Smooth muscle cell (in vitro differentiated cells): Measurements from ENCODE around the gene NUDT14. TPM values are rescaled to one million over a fixed set of nuclear protein-coding genes. Genes with fewer than 3 reads are reported as not detected.

Source experiments
- DNase-seq: peaks from one replicate; lab custom pipeline; 2025; ENCODE audit not compliant: unreplicated experiment; lab: John Stamatoyannopoulos, UW
- H2AFZ ChIP-seq: fragments of 200-600 bp; sonication (generic); 2 replicates; pipeline ENCODE4 v1.6.0; 2016; ENCODE audit warnings: antibody characterized with exemption, low read depth, mild to moderate bottlenecking
- H3F3A ChIP-seq: fragments of 200-600 bp; sonication (generic); 2 replicates; pipeline ENCODE4 v1.6.0; 2017; ENCODE audit warnings: antibody characterized with exemption, low read depth
- H3K27ac ChIP-seq: fragments of 200-600 bp; sonication (generic); 2 replicates; pipeline ENCODE4 v1.5.1; 2016; ENCODE audit warnings: low read depth, mild to moderate bottlenecking
- H3K27me3 ChIP-seq: fragments of 200-600 bp; sonication (generic); 2 replicates; pipeline ENCODE4 v1.6.1; 2016; ENCODE audit warnings: low read depth, mild to moderate bottlenecking
- H3K36me3 ChIP-seq: fragments of 200-600 bp; sonication (generic); 2 replicates; pipeline ENCODE4 v1.5.1; 2016; ENCODE audit warnings: low read depth
- H3K4me1 ChIP-seq: fragments of 200-600 bp; sonication (generic); 2 replicates; pipeline ENCODE4 v1.5.1; 2016; ENCODE audit warnings: low read depth
- H3K4me2 ChIP-seq: fragments of 200-600 bp; sonication (generic); 2 replicates; pipeline ENCODE4 v1.6.0; 2016; ENCODE audit warnings: mild to moderate bottlenecking
- H3K4me3 ChIP-seq: fragments of 200-600 bp; sonication (generic); 2 replicates; pipeline ENCODE4 v1.5.1; 2016; ENCODE audit warnings: mild to moderate bottlenecking
- H3K79me2 ChIP-seq: fragments of 200-600 bp; sonication (generic); 2 replicates; pipeline ENCODE4 v1.6.0; 2016; ENCODE audit warnings: low read depth, mild to moderate bottlenecking
- H3K9ac ChIP-seq: fragments of 200-600 bp; sonication (generic); 2 replicates; pipeline ENCODE4 v1.6.0; 2016; ENCODE audit warnings: low read depth
- H3K9me3 ChIP-seq: fragments of 200-600 bp; sonication (generic); replicated peaks from 2 replicates; pipeline ENCODE4 v1.5.1; 2016; ENCODE audit warnings: low read depth
- H4K20me1 ChIP-seq: fragments of 200-600 bp; sonication (generic); 2 replicates; pipeline ENCODE4 v1.6.0; 2016; ENCODE audit warnings: low read depth
- CTCF ChIP-seq: fragments of 200-600 bp; sonication (generic); IDR thresholded peaks from 2 replicates; pipeline ENCODE4 v1.5.1; 2017; ENCODE audit warnings: borderline replicate concordance, mild to moderate bottlenecking, antibody characterized with exemption; ENCODE audit not compliant: insufficient read depth, poor library complexity, severe bottlenecking
- WGBS: methylation state at CpG from one replicate; pipeline ENCODE4 v1.1.7; 2016; ENCODE audit warnings: low lambda C conversion rate; 5-methylcytosine and 5-hydroxymethylcytosine counted together
- polyA plus RNA-seq: library from polyadenylated mRNA; unstranded; fragments of >200 nt; fragmentation: Nextera tagmentation; extraction: Ambion mirVana; gene quantifications from 2 replicates; pipeline ENCODE4 v1.2.1, GENCODE V29; 2016
- total RNA-seq: library from RNA; depleted of rRNA; stranded (reverse); fragments of >200 nt; gene quantifications from 2 replicates; pipeline ENCODE4 v1.2.3, GENCODE V29; 2014

NUDT14 gene
- total and polyA plus RNA-seq, 2 experiments from 2014 or later, result 7.9 to 30.7 TPM

DNA sequence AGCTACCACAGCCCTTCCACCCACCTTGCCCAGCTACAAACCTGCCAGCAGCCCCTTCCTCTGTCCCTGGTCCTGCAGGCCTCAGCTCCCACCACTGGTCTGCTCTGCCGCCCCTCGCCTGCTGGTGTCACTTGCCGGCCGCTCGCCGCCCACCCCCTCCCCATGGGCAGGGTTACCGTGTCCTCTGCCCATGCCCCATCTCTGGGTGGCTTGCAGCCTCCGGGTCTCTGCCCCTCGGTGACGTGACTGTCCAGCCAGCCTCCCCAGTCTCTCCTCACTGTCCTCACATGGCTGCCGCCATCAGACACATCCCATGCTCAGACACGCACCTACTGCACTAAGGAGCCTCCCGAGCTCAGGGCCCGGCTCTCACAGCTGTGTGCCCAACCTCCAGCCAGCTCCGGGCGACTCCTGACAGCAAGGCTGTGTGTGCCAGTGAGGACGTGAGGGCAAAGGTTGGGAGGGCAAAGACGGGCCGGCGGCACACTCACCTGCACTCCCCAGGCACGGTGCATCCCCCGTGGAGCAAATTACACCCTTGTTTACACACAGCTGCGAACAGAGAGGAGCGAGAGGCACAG, 26.0 kb downstream of the NUDT14 start:
- Histone ChIP-seq H3K27ac (no peak overlapping the region), H3K4me3 (no peak overlapping the region), H2AFZ (no peak overlapping the region), H3F3A (no peaks in the 10 kb centered on the region), H3K4me2 (no peak overlapping the region), H4K20me1 (peaks cover 21% of the 10 kb centered on the region), H3K36me3 (no peaks in the 10 kb centered on the region), H3K27me3 (no peaks in the 10 kb centered on the region), H3K79me2 (no peaks in the 10 kb centered on the region), H3K9me3 (no peaks in the 10 kb centered on the region), H3K9ac (no peak overlapping the region), H3K4me1 (no peaks in the 10 kb centered on the region)
- WGBS, result 94% methylated on average over 15 of the region's 24 CpGs
- no peak for DNase-seq
- no peak for TF ChIP-seq CTCF

GRCh38 chr14:105154476-105154871, 26.6 kb downstream of the NUDT14 start:
- H2AFZ ChIP-seq, result no peak overlapping the region
- H3K79me2 ChIP-seq, result no peaks in the 10 kb centered on the region

DNA sequence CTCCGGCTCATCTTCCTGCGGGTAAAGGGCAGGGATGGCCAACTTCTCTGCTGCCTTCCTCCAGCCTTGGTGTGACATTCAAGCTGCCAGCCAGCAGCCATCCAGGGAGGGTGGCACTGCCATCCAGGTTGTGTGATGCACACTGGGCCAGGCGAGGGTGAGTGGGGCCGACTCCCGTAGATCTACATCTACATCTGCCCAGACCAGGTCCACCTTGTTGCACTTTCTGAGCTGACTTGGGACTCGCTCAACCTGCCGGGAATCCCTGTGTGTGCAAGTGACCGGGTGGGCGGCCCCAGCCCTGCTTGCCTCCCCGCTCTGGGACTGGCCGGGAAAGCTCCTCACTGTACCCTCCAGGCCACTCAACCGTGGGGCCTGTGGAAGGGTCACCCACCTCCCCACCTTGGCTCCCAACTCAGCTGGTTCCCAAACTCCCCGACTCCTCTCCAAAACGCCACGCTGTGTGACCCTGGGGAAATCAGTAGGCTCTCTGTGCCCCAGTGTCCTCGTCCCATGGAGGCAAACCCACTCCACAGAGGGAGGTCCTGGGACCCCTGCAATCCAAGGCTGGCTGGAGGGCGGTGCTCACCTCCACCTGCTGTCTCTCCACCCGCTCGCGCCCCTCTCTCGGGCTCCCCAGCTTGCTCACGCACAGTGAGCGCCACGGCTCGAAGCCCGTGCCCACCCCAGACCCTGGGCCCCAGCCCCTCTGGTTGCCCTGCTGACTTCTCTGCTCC, 27.2 kb downstream of the NUDT14 start:
- Histone ChIP-seq H3K36me3 (no peaks in the 10 kb centered on the region), H3K27me3 (no peaks in the 10 kb centered on the region), H4K20me1 (peaks cover 20% of the 10 kb centered on the region), H3K27ac (no peak overlapping the region), H2AFZ (no peak overlapping the region), H3K4me2 (no peak overlapping the region), H3K4me3 (no peak overlapping the region), H3F3A (no peaks in the 10 kb centered on the region), H3K9ac (no peak overlapping the region), H3K9me3 (no peaks in the 10 kb centered on the region), H3K79me2 (no peaks in the 10 kb centered on the region), H3K4me1 (no peaks in the 10 kb centered on the region)
- no peak for TF ChIP-seq CTCF
- DNase-seq, result no peak
- 93% methylated on average over 21 of the region's 26 CpGs for WGBS

More at GRCh38 chr14:105154476-105154871, 26.6 kb downstream of the NUDT14 start:
- Histone ChIP-seq H3K27me3 (no peaks in the 10 kb centered on the region), H3K36me3 (no peaks in the 10 kb centered on the region), H3F3A (no peaks in the 10 kb centered on the region), H3K4me1 (no peaks in the 10 kb centered on the region), H4K20me1 (peaks cover 21% of the 10 kb centered on the region), H3K4me2 (no peak overlapping the region), H3K27ac (no peak overlapping the region), H3K4me3 (no peak overlapping the region), H3K9me3 (no peaks in the 10 kb centered on the region), H3K9ac (no peak overlapping the region)
- no peak for TF ChIP-seq CTCF
- 88% methylated on average over 11 of the region's 12 CpGs for WGBS
- DNase-seq, result no peak
